Thyroid gland (tissue), 4 donors: Measurements from ENCODE around the gene TTC39B.

Experiments
- CTCF ChIP-seq, 6 experiments: fragments of 200-600 bp in 3 of 6; fragments of 450-650 bp in 3 of 6; sonication (generic) in 3 of 6; IDR thresholded peaks; one replicate each; pipeline ENCODE4 v1.5.1; 2016 to 2019; ENCODE audit warnings: antibody characterized with exemption in 6 of 6, mild to moderate bottlenecking in 2 of 6, inconsistent platforms in 1 of 6, moderate library complexity in 1 of 6
- POLR2A ChIP-seq, 2 donors: fragments of 450-650 bp; IDR thresholded peaks; one replicate each; pipeline ENCODE4 v1.6.1; 2017; ENCODE audit warnings: antibody characterized with exemption in 2 of 2, mild to moderate bottlenecking in 2 of 2, moderate library complexity in 1 of 2

GRCh38 chr9:15115702-15116101 lies 191.3 kb downstream of the TTC39B start:
- TF ChIP-seq CTCF (IDR thresholded peaks at IDR 0.05) = no peak
- TF ChIP-seq POLR2A (IDR thresholded peaks at IDR 0.05) = no peak
